Occipital lobe (tissue), 2 donors: Measurements from ENCODE around the gene CELSR3. TPM values are rescaled to one million over a fixed set of nuclear protein-coding genes. Genes with fewer than 3 reads are reported as not detected.

Source experiments
- DNase-seq: peaks from one replicate; lab custom pipeline; 2025; lab: John Stamatoyannopoulos, UW
- total RNA-seq: library from RNA; depleted of rRNA; stranded (reverse); fragments of >200 nt; gene quantifications from one replicate; pipeline ENCODE4 v1.2.3, GENCODE V29; 2014

The CELSR3 gene
- total RNA-seq: 34.5 TPM

GRCh38 chr3:48662753-48663488 is at the start of gene CELSR3:
Gene CELSR3, minus strand, starts transcription at chr3:48662886. Its CDS starts 252 bp downstream, at chr3:48662634.
- peak; percentile 85 for DNase-seq

GRCh38 chr3:48711727-48712126 is 49.0 kb upstream of the CELSR3 start:
- no peak for DNase-seq

GRCh38 chr3:48709051-48709461 is 46.4 kb upstream of the CELSR3 start:
- no peak for DNase-seq

- DNase-seq: no peak
These were observed 45.8 kb upstream of the CELSR3 start for GRCh38 chr3:48708481-48708889.

GRCh38 chr3:48707157-48707556 is 44.5 kb upstream of the CELSR3 start:
- no peak for DNase-seq

- no peak for DNase-seq
These were observed 39.7 kb upstream of the CELSR3 start for GRCh38 chr3:48702320-48702920.

GRCh38 chr3:48700731-48701405 is 38.2 kb upstream of the CELSR3 start:
- no peak for DNase-seq

- no peak for DNase-seq
These were observed 36.2 kb upstream of the CELSR3 start for GRCh38 chr3:48698891-48699290.

- DNase-seq: no peak
These were observed 35.3 kb upstream of the CELSR3 start for GRCh38 chr3:48697952-48698351.

- no peak for DNase-seq
These were observed 33.9 kb upstream of the CELSR3 start for GRCh38 chr3:48696601-48697000.

- no peak for DNase-seq
These were observed 33.5 kb upstream of the CELSR3 start for GRCh38 chr3:48696156-48696555.

GRCh38 chr3:48695393-48695753 is 32.7 kb upstream of the CELSR3 start:
- peak; percentile 28 for DNase-seq

- DNase-seq: peak; percentile 65
These were observed 32.1 kb upstream of the CELSR3 start for GRCh38 chr3:48694610-48695392.

- DNase-seq: no peak
These were observed 31.1 kb upstream of the CELSR3 start for GRCh38 chr3:48693826-48694225.

GRCh38 chr3:48692551-48692950 is 29.9 kb upstream of the CELSR3 start:
- DNase-seq: no peak

- DNase-seq: no peak
These were observed 28.3 kb upstream of the CELSR3 start for GRCh38 chr3:48690846-48691458.

GRCh38 chr3:48689384-48689783 is 26.7 kb upstream of the CELSR3 start:
- DNase-seq: no peak

GRCh38 chr3:48688737-48689075 is 26.0 kb upstream of the CELSR3 start:
- DNase-seq: no peak

GRCh38 chr3:48688032-48688736 is 25.5 kb upstream of the CELSR3 start:
- DNase-seq: no peak

- DNase-seq: no peak
These were observed 24.6 kb upstream of the CELSR3 start for GRCh38 chr3:48687220-48687678.
